Mesendoderm (in vitro differentiated cells): ENCODE measurements around the gene FA2H.

Experiments
- DNase-seq: peaks from one replicate; pipeline ENCODE4 v3.0.0; 2013
- H2AK5ac ChIP-seq: 2 replicates; pipeline ENCODE4 v1.6.1; 2013; ENCODE audit warnings: low read length, inconsistent platforms
- H2BK120ac ChIP-seq: 2 replicates; pipeline ENCODE4 v1.6.1; 2013; ENCODE audit warnings: low read depth, mild to moderate bottlenecking, low read length, moderate library complexity, mixed read lengths
- H2BK15ac ChIP-seq: replicated peaks from 2 replicates; pipeline ENCODE4 v1.6.1; 2013; ENCODE audit warnings: low read depth, mild to moderate bottlenecking, moderate library complexity
- H2BK5ac ChIP-seq: 2 replicates; pipeline ENCODE4 v1.6.1; 2013; ENCODE audit warnings: low read length, inconsistent platforms
- H3K18ac ChIP-seq: 2 replicates; pipeline ENCODE4 v1.6.1; 2013; ENCODE audit warnings: mild to moderate bottlenecking, low read length, mixed read lengths
- H3K23ac ChIP-seq: one replicate; pipeline ENCODE4 v1.6.1; 2013; ENCODE audit warnings: low read length
- H3K27ac ChIP-seq: 2 replicates; pipeline ENCODE4 v1.5.1; 2013; ENCODE audit warnings: low read depth, mild to moderate bottlenecking, inconsistent platforms, low read length, moderate library complexity
- H3K27me3 ChIP-seq: 2 replicates; pipeline ENCODE4 v1.6.1; 2013; ENCODE audit warnings: low read length, control low read depth, mild to moderate bottlenecking, inconsistent platforms; ENCODE audit not compliant: insufficient read depth, poor library complexity
- H3K36me3 ChIP-seq: 2 replicates; pipeline ENCODE4 v1.6.1; 2013; ENCODE audit warnings: low read length, inconsistent platforms; ENCODE audit not compliant: control insufficient read depth, insufficient read depth
- H3K4ac ChIP-seq: one replicate; pipeline ENCODE4 v1.6.1; 2013; ENCODE audit warnings: low read depth, mild to moderate bottlenecking, low read length, moderate library complexity
- H3K4me1 ChIP-seq: 2 replicates; pipeline ENCODE4 v1.6.1; 2013; ENCODE audit warnings: low read depth, low read length, inconsistent platforms; ENCODE audit not compliant: control insufficient read depth
- H3K4me2 ChIP-seq: 2 replicates; pipeline ENCODE4 v1.6.1; 2013; ENCODE audit warnings: low read length
- H3K4me3 ChIP-seq: 2 replicates; pipeline ENCODE4 v1.5.1; 2013; ENCODE audit warnings: mild to moderate bottlenecking, low read length
- H3K56ac ChIP-seq: one replicate; pipeline ENCODE4 v1.6.1; 2013; ENCODE audit warnings: low read length
- H3K79me1 ChIP-seq: 2 replicates; pipeline ENCODE4 v1.6.1; 2013; ENCODE audit warnings: low read length, inconsistent platforms
- H3K79me2 ChIP-seq: 2 replicates; pipeline ENCODE4 v1.6.1; 2013; ENCODE audit warnings: mild to moderate bottlenecking, low read length; ENCODE audit not compliant: control insufficient read depth, insufficient read depth
- H3K9ac ChIP-seq: 2 replicates; pipeline ENCODE4 v1.6.1; 2013; ENCODE audit warnings: low read length, inconsistent platforms
- H4K5ac ChIP-seq: one replicate; pipeline ENCODE4 v1.6.1; 2013; ENCODE audit warnings: low read length
- H4K8ac ChIP-seq: one replicate; pipeline ENCODE4 v1.6.1; 2013; ENCODE audit warnings: low read depth, mild to moderate bottlenecking, control low read depth, low read length, moderate library complexity
- WGBS: extraction: QIAGEN DNeasy Blood & Tissue Kit; methylation state at CpG from one replicate; pipeline ENCODE4 v1.1.7; 2013; ENCODE audit warnings: low lambda C conversion rate, missing lambda C conversion rate; ENCODE audit not compliant: insufficient coverage; ENCODE audit errors: extremely low coverage; 5-methylcytosine and 5-hydroxymethylcytosine counted together

FA2H gene

GRCh38 chr16:74698222-74698621 is 76.4 kb downstream of the FA2H start:
- DNase-seq: no peak
- Histone ChIP-seq H3K27ac (no peak overlapping the region), H3K56ac (no peak overlapping the region), H3K4me1 (no peaks in the 10 kb centered on the region), H3K4ac (no peak overlapping the region), H4K8ac (no peak overlapping the region), H3K79me2 (no peaks in the 10 kb centered on the region), H3K27me3 (peaks cover 1% of the 10 kb centered on the region), H3K9ac (no peak overlapping the region), H2AK5ac (no peak overlapping the region), H2BK15ac (no peak overlapping the region), H3K4me3 (no peak overlapping the region), H3K79me1 (no peaks in the 10 kb centered on the region), H4K5ac (no peak overlapping the region), H2BK5ac (no peak overlapping the region), H3K36me3 (no peaks in the 10 kb centered on the region), H3K23ac (no peak overlapping the region), H3K18ac (no peak overlapping the region), H2BK120ac (no peak overlapping the region), H3K4me2 (no peak overlapping the region)
- WGBS: no CpG with 5 or more reads among the region's 4 CpGs

GRCh38 chr16:74695450-74696422 is 78.9 kb downstream of the FA2H start:
- no peak overlapping the region for H3K18ac ChIP-seq
- H2BK120ac ChIP-seq: no peak overlapping the region
- no peaks in the 10 kb centered on the region for H3K79me2 ChIP-seq
- no peak overlapping the region for H3K27ac ChIP-seq
- no peaks in the 10 kb centered on the region for H3K4me1 ChIP-seq
- no peak overlapping the region for H3K23ac ChIP-seq
- peak overlapping the region; percentile 65 for H3K56ac ChIP-seq
- WGBS: no CpG with 5 or more reads among the region's 19 CpGs
- no peak overlapping the region for H2BK5ac ChIP-seq
- H3K4me2 ChIP-seq: peak overlapping the region; percentile 72
- H2BK15ac ChIP-seq: no peak overlapping the region
- H4K8ac ChIP-seq: no peak overlapping the region
- H3K27me3 ChIP-seq: peaks cover 1% of the 10 kb centered on the region
- no peaks in the 10 kb centered on the region for H3K36me3 ChIP-seq
- DNase-seq: peak; percentile 94
- peak overlapping the region; percentile 58 for H3K9ac ChIP-seq
- no peak overlapping the region for H2AK5ac ChIP-seq
- H3K4ac ChIP-seq: no peak overlapping the region
- H3K79me1 ChIP-seq: no peaks in the 10 kb centered on the region
- no peak overlapping the region for H4K5ac ChIP-seq
- H3K4me3 ChIP-seq: peak overlapping the region; percentile 30

- no peak overlapping the region for H3K56ac ChIP-seq
- H3K4me3 ChIP-seq: no peak overlapping the region
- H3K27ac ChIP-seq: no peak overlapping the region
- no peak for DNase-seq
- H2BK120ac ChIP-seq: no peak overlapping the region
- no peak overlapping the region for H3K4ac ChIP-seq
- H3K4me1 ChIP-seq: no peaks in the 10 kb centered on the region
- no peak overlapping the region for H2BK5ac ChIP-seq
- H3K9ac ChIP-seq: no peak overlapping the region
- H4K8ac ChIP-seq: no peak overlapping the region
- H3K18ac ChIP-seq: no peak overlapping the region
- H3K79me2 ChIP-seq: no peaks in the 10 kb centered on the region
- no peak overlapping the region for H3K4me2 ChIP-seq
- no peak overlapping the region for H2AK5ac ChIP-seq
- H3K36me3 ChIP-seq: no peaks in the 10 kb centered on the region
- H3K79me1 ChIP-seq: no peaks in the 10 kb centered on the region
- H2BK15ac ChIP-seq: no peak overlapping the region
- H4K5ac ChIP-seq: no peak overlapping the region
- no CpG with 5 or more reads among the region's 10 CpGs for WGBS
- H3K23ac ChIP-seq: no peak overlapping the region
- H3K27me3 ChIP-seq: no peaks in the 10 kb centered on the region
Observed at GRCh38 chr16:74691093-74691855, 83.3 kb downstream of the FA2H start.

GRCh38 chr16:74682556-74682955 is 92.1 kb downstream of the FA2H start:
- Histone ChIP-seq H2BK5ac (no peak overlapping the region), H3K4me3 (no peak overlapping the region), H3K27ac (no peak overlapping the region), H2AK5ac (no peak overlapping the region), H3K79me1 (no peaks in the 10 kb centered on the region), H3K4me2 (no peak overlapping the region), H3K9ac (no peak overlapping the region), H2BK15ac (no peak overlapping the region), H3K4ac (no peak overlapping the region), H3K27me3 (no peaks in the 10 kb centered on the region), H3K56ac (no peak overlapping the region), H3K36me3 (no peaks in the 10 kb centered on the region), H4K5ac (no peak overlapping the region), H4K8ac (no peak overlapping the region), H2BK120ac (no peak overlapping the region), H3K4me1 (no peaks in the 10 kb centered on the region), H3K23ac (no peak overlapping the region), H3K79me2 (no peaks in the 10 kb centered on the region), H3K18ac (no peak overlapping the region)
- WGBS: no CpG with 5 or more reads among the region's 11 CpGs
- no peak for DNase-seq

GRCh38 chr16:74680681-74681080 is 93.9 kb downstream of the FA2H start:
- no peak overlapping the region for H3K18ac ChIP-seq
- H2BK120ac ChIP-seq: no peak overlapping the region
- H4K5ac ChIP-seq: no peak overlapping the region
- no peak overlapping the region for H4K8ac ChIP-seq
- H3K79me2 ChIP-seq: no peaks in the 10 kb centered on the region
- H2AK5ac ChIP-seq: no peak overlapping the region
- no peak overlapping the region for H3K4ac ChIP-seq
- WGBS: no CpG with 5 or more reads among the region's 6 CpGs
- no peak overlapping the region for H3K4me3 ChIP-seq
- no peak overlapping the region for H3K4me2 ChIP-seq
- H3K56ac ChIP-seq: no peak overlapping the region
- H2BK5ac ChIP-seq: no peak overlapping the region
- no peaks in the 10 kb centered on the region for H3K27me3 ChIP-seq
- H3K4me1 ChIP-seq: no peaks in the 10 kb centered on the region
- H3K36me3 ChIP-seq: no peaks in the 10 kb centered on the region
- H2BK15ac ChIP-seq: no peak overlapping the region
- DNase-seq: no peak
- no peak overlapping the region for H3K23ac ChIP-seq
- H3K9ac ChIP-seq: no peak overlapping the region
- no peaks in the 10 kb centered on the region for H3K79me1 ChIP-seq
- H3K27ac ChIP-seq: no peak overlapping the region
